ENCODE data around the gene BSPH1. TPM values are rescaled to one million over a fixed set of nuclear protein-coding genes. Genes with fewer than 3 reads are reported as not detected.
A peak's percentile ranks its signal among the peaks of the same experiment; 100 is the strongest.
"Not testable (repeated sequence)": the region's sequence is repeated elsewhere in the genome, so short reads cannot be mapped to it uniquely, and the experiment has no call there.

BSPH1 gene
- total RNA-seq, 1 donor from 2014 or later = not detected

DNA sequence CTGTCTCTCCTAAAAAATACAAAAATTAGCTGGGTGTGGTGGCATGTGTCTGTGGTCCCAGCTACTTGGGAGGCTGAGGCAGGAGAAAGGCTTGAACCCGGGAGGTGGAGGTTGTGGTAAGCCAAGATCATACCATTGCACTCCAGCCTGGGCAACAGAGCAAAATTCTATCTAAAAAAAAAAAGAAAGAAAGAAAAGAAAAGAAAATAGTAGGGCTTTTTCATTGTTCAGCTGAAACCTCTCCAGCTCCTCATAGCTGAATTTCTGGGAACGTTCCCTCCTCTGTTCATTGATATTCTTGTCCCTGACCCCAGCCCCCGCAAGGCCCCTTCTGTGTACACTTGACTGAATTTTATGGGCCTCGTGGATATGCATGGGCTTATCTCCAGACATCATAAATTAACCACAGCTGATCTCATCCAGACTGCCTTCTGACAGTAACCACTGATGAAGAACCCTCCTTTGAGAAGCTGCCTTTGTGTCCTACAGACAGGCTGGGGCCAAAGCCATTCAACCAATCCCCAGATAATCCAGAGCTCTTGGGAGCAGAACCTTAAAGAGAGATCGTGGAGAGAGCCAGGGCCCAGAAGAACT lies 2.3 kb upstream of the BSPH1 start, which contains the start of gene ELSPBP1:
ELSPBP1 (plus strand) TSS at position 424 of the 594 bp plus-strand sequence. CDS start 14,036 bp downstream, outside the sequence.
- no peaks in the 10 kb centered on the region for H3K4me1 Mint-ChIP-seq
- H2AFZ ChIP-seq (replicated peaks) = no peak within 1 kb of the TSS
- no peak within 1 kb of the TSS for H3K4me2 ChIP-seq
- peak within 1 kb of the TSS; percentile 16 for H3K27ac Mint-ChIP-seq
- H3K9me3 ChIP-seq (ENCODE audit: low read depth) = no peaks in the 10 kb centered on the region
- H3K79me2 ChIP-seq (ENCODE audit: low read depth) = no peaks in the 10 kb centered on the region
- DNase-seq (ENCODE audit: low spot score) = no peak
- no peaks in the 10 kb centered on the region for H3F3A ChIP-seq (ENCODE audit: low read depth)
- H3K27ac ChIP-seq = no peak within 1 kb of the TSS
- H3K9ac ChIP-seq = no peak within 1 kb of the TSS
- H3K4me3 ChIP-seq = no peak within 1 kb of the TSS
- no peaks in the 10 kb centered on the region for H3K4me1 ChIP-seq
- no peaks in the 10 kb centered on the region for H3K27me3 ChIP-seq
- H3K9me3 Mint-ChIP-seq = no peaks in the 10 kb centered on the region
- H3K4me3 Mint-ChIP-seq = no peak within 1 kb of the TSS
- H3K27me3 Mint-ChIP-seq (ENCODE audit: insufficient read depth, low read depth) = peaks cover 4% of the 10 kb centered on the region
- H3K36me3 ChIP-seq = no peaks in the 10 kb centered on the region
- H3K36me3 Mint-ChIP-seq = no peaks in the 10 kb centered on the region
- TF ChIP-seq, protein P1, sequence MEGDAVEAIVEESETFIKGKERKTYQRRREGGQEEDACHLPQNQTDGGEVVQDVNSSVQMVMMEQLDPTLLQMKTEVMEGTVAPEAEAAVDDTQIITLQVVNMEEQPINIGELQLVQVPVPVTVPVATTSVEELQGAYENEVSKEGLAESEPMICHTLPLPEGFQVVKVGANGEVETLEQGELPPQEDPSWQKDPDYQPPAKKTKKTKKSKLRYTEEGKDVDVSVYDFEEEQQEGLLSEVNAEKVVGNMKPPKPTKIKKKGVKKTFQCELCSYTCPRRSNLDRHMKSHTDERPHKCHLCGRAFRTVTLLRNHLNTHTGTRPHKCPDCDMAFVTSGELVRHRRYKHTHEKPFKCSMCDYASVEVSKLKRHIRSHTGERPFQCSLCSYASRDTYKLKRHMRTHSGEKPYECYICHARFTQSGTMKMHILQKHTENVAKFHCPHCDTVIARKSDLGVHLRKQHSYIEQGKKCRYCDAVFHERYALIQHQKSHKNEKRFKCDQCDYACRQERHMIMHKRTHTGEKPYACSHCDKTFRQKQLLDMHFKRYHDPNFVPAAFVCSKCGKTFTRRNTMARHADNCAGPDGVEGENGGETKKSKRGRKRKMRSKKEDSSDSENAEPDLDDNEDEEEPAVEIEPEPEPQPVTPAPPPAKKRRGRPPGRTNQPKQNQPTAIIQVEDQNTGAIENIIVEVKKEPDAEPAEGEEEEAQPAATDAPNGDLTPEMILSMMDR (IDR thresholded peaks at IDR 0.05) = no peak
- TF ChIP-seq EZH2 (IDR thresholded peaks at IDR 0.05) (no peak), EZH2phosphoT487 (IDR thresholded peaks at IDR 0.05) (no peak)
- H4K20me1 ChIP-seq (ENCODE audit: low read depth) = no peaks in the 10 kb centered on the region

DNA sequence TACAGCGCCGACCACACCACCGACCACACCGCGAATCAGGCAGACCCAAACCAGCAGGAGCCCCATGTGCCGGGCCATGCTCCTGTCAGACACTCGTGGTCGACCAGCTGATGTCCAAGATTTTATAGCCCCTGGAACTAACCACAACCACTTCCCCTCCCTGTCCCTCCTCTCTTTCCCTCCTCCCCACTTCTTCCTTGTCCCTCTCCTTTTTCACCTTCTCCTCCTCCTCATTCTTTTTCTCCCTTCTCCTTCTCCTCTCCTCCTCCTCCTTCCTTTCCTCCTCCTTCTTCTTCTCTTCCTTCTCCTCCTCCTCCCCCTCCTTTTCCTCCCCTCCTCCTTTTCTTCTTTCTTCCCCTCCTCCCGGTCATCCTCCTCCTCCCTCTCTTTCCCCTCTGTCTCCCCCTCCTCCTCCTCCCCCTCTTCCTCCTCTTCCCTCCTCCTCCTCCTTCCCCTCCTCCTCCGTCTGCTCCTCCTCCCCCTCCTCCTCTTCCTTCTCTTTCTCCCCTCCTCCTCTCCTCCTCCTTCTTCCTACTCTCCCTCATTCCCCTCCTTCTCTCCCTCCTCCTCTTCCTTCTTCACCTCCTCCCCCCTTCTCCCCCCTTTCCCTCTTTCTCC lies 670 bp downstream of the BSPH1 start:
- no peaks in the 10 kb centered on the region for H3K79me2 ChIP-seq (ENCODE audit: low read depth)
- no peaks in the 10 kb centered on the region for H3K36me3 ChIP-seq
- DNase-seq (ENCODE audit: low spot score) = no peak
- Mint-ChIP-seq H3K36me3 (no peaks in the 10 kb centered on the region), H3K4me3 (no peak overlapping the region), H3K27me3 (ENCODE audit: insufficient read depth, low read depth) (peaks cover 4% of the 10 kb centered on the region), H3K27ac (no peak overlapping the region), H3K9me3 (no peaks in the 10 kb centered on the region), H3K4me1 (no peaks in the 10 kb centered on the region)
- no peaks in the 10 kb centered on the region for H3K4me1 ChIP-seq
- no peak overlapping the region for H3K4me2 ChIP-seq
- no peak overlapping the region for H3K27ac ChIP-seq
- no peak for TF ChIP-seq EZH2 (IDR thresholded peaks at IDR 0.05)
- TF ChIP-seq, protein P1 (IDR thresholded peaks at IDR 0.05) = no peak
- no peak for TF ChIP-seq EZH2phosphoT487 (IDR thresholded peaks at IDR 0.05)
- no peaks in the 10 kb centered on the region for H3F3A ChIP-seq (ENCODE audit: low read depth)
- H3K9ac ChIP-seq = no peak overlapping the region
- H3K9me3 ChIP-seq (ENCODE audit: low read depth) = no peaks in the 10 kb centered on the region
- H2AFZ ChIP-seq (replicated peaks) = no peak overlapping the region
- no peaks in the 10 kb centered on the region for H4K20me1 ChIP-seq (ENCODE audit: low read depth)
- H3K27me3 ChIP-seq = no peaks in the 10 kb centered on the region
- no peak overlapping the region for H3K4me3 ChIP-seq

DNA sequence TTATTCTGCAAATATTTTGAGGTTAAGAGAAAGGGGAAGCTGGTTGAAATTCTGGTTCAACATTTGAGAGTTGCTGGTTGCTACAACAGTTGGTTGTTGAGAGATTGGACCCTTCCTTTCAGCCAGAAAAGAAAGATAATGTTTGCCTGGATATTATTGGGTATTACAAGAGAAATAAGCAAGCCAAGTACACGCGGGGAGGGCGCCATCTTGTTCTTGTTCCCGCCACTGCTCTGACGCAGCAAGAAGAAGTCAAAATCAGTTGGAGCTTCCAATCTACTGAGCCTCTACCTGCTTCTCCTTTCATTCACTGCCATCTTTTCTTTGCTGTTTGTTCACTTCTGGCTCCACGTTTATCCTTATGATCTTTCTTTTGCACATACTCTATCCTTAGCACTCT lies 18.4 kb downstream of the BSPH1 start:
- Histone ChIP-seq H3K4me3 (no peak overlapping the region), H3K9ac (no peak overlapping the region), H3K79me2 (ENCODE audit: low read depth) (no peaks in the 10 kb centered on the region), H2AFZ (replicated peaks) (no peak overlapping the region), H4K20me1 (ENCODE audit: low read depth) (no peaks in the 10 kb centered on the region), H3K27ac (no peak overlapping the region), H3K9me3 (ENCODE audit: low read depth) (no peaks in the 10 kb centered on the region), H3K36me3 (no peaks in the 10 kb centered on the region), H3K4me1 (no peaks in the 10 kb centered on the region), H3K27me3 (no peaks in the 10 kb centered on the region), H3K4me2 (no peak overlapping the region), H3F3A (ENCODE audit: low read depth) (no peaks in the 10 kb centered on the region)
- Mint-ChIP-seq H3K27me3 (ENCODE audit: insufficient read depth, low read depth) (peaks cover 3% of the 10 kb centered on the region), H3K4me1 (no peaks in the 10 kb centered on the region), H3K27ac (no peak overlapping the region), H3K36me3 (no peaks in the 10 kb centered on the region), H3K4me3 (no peak overlapping the region), H3K9me3 (peaks cover 2% of the 10 kb centered on the region)
- DNase-seq (ENCODE audit: low spot score) = no peak
- TF ChIP-seq, protein P1 (IDR thresholded peaks at IDR 0.05) = no peak
- no peak for TF ChIP-seq EZH2phosphoT487 (IDR thresholded peaks at IDR 0.05)
- no peak for TF ChIP-seq EZH2 (IDR thresholded peaks at IDR 0.05)

DNA sequence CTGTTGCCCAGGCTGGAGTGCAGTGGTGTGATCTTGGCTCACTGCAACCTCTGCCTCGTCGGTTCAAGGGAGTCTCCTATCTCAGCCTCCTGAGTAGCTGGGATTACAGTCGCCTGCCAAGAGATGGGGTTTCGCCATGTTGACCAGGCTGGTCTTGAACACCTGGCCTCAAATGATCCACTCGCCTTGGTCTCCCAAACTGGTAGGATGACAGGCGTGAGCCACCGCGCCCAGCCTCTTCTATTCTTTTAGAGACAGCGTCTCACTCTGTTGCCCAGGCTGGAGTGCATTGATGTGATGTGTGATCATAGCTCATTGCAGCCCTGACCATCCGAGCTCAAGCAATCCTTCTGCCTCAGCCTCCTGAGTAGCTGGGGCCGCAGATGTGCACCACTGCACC lies 36.0 kb downstream of the BSPH1 start:
- H3K9me3 Mint-ChIP-seq; DNase-seq (ENCODE audit: low spot score); H3K4me1 Mint-ChIP-seq: not testable (repeated sequence)

DNA sequence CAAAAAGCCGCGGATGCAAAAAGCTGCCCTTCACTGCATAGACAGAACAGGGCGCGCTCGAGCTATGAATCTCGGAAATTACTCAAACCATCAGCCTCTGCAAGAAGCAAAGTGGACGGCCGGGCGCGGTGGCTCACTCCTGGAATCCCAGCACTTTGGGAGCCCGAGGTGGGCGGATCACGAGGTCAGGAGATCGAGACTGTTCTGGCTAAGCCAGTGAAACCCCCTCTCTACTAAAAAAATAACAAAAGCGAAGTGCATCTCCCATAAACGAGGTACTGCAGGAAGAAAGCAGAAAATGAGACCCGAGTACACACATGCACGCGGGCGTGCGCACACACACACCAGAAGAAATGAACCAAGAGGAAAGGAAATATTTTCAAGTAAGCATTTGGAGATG lies 39.8 kb downstream of the BSPH1 start:
- not testable (repeated sequence) for H3K4me2 ChIP-seq; H3K4me1 Mint-ChIP-seq; H3K36me3 Mint-ChIP-seq; H3K27me3 ChIP-seq; H3K4me3 Mint-ChIP-seq; H3K79me2 ChIP-seq (ENCODE audit: low read depth); H3K4me1 ChIP-seq; H3K9ac ChIP-seq; H3K27me3 Mint-ChIP-seq (ENCODE audit: insufficient read depth, low read depth); H3K27ac ChIP-seq; DNase-seq (ENCODE audit: low spot score); H3F3A ChIP-seq (ENCODE audit: low read depth); H3K9me3 ChIP-seq (ENCODE audit: low read depth); H3K27ac Mint-ChIP-seq; H3K36me3 ChIP-seq; H3K4me3 ChIP-seq; H2AFZ ChIP-seq (replicated peaks); H3K9me3 Mint-ChIP-seq; H4K20me1 ChIP-seq (ENCODE audit: low read depth)

More for the DNA sequence above, 36.0 kb downstream of the BSPH1 start:
- not testable (repeated sequence) for H3K27me3 Mint-ChIP-seq (ENCODE audit: insufficient read depth, low read depth); H2AFZ ChIP-seq (replicated peaks); H3K9ac ChIP-seq; H3K4me3 Mint-ChIP-seq; H3K36me3 ChIP-seq; H4K20me1 ChIP-seq (ENCODE audit: low read depth); H3K79me2 ChIP-seq (ENCODE audit: low read depth); H3K4me3 ChIP-seq; H3K27ac ChIP-seq; H3K4me2 ChIP-seq; H3F3A ChIP-seq (ENCODE audit: low read depth); H3K27ac Mint-ChIP-seq; H3K4me1 ChIP-seq; H3K9me3 ChIP-seq (ENCODE audit: low read depth); H3K36me3 Mint-ChIP-seq; H3K27me3 ChIP-seq
